H1 (cell line): Measurements from ENCODE around the gene PAX8. TPM values are rescaled to one million over a fixed set of nuclear protein-coding genes. Genes with fewer than 3 reads are reported as not detected.

ENCODE experiments used
- CTCF ChIA-PET: fragments of 300-600 bp; sonication (Branson Sonifier 250); formaldehyde crosslinking; loops from one replicate; lab custom pipeline; 2021; ENCODE audit not compliant: partially characterized antibody; lab: Charles Lee
- POLR2A ChIA-PET: fragments of 300-600 bp; sonication (Branson Sonifier 250); formaldehyde crosslinking; loops from one replicate; lab custom pipeline; 2021; ENCODE audit warnings: inconsistent platforms; ENCODE audit not compliant: partially characterized antibody; lab: Charles Lee
- DNase-seq, 2 experiments: peaks; one replicate each; pipeline versions ENCODE4 v3.0.0 to v3.0.0-alpha.2; 2010 to 2022; ENCODE audit warnings: low spot score in 2 of 2, low read depth in 1 of 2, mixed read lengths in 1 of 2
- FAIRE-seq: peaks from 2 replicates; lab custom pipeline; 2011; peaks lifted over from hg19 to GRCh38; lab: Jason Lieb, UNC
- H2AFZ ChIP-seq: 2 replicates; pipeline ENCODE4 v1.8.1; 2012; ENCODE audit warnings: low read length, inconsistent platforms
- H2AK5ac ChIP-seq: 2 replicates; pipeline ENCODE4 v1.6.1; 2013; ENCODE audit warnings: low read depth, low read length
- H2BK120ac ChIP-seq: replicated peaks from 2 replicates; pipeline ENCODE3; 2013; ENCODE audit warnings: low read depth, low read length, inconsistent platforms
- H2BK12ac ChIP-seq: 2 replicates; pipeline ENCODE4 v1.6.1; 2013; ENCODE audit warnings: low read depth, low read length
- H2BK15ac ChIP-seq: 2 replicates; pipeline ENCODE4 v1.6.1; 2013; ENCODE audit warnings: low read length
- H2BK20ac ChIP-seq: 2 replicates; pipeline ENCODE4 v1.6.1; 2013; ENCODE audit warnings: low read length
- H2BK5ac ChIP-seq: 2 replicates; pipeline ENCODE4 v1.6.1; 2013; ENCODE audit warnings: low read depth, low read length
- H3K14ac ChIP-seq: 2 replicates; pipeline ENCODE4 v1.6.1; 2013; ENCODE audit warnings: inconsistent platforms; ENCODE audit not compliant: insufficient read length
- H3K18ac ChIP-seq: 2 replicates; pipeline ENCODE4 v1.6.1; 2013; ENCODE audit warnings: low read length; ENCODE audit errors: extremely low read depth
- H3K23ac ChIP-seq: 2 replicates; pipeline ENCODE4 v1.6.1; 2013; ENCODE audit warnings: inconsistent platforms; ENCODE audit not compliant: insufficient read length
- H3K23me2 ChIP-seq: 2 replicates; pipeline ENCODE4 v1.6.1; 2013; ENCODE audit warnings: low read depth, low read length
- H3K27ac ChIP-seq: 2 replicates; pipeline ENCODE4 v1.6.1; 2011; ENCODE audit warnings: low read depth, low read length, inconsistent platforms
- H3K27me3 ChIP-seq, 4 experiments: replicated peaks in 1 of 4; 1 replicate in 1 of 4; 2 replicates in 3 of 4; pipeline versions ENCODE4 v1.6.1 to v1.8.1; 2011 to 2013; ENCODE audit warnings: low read length in 3 of 4, mild to moderate bottlenecking in 3 of 4, inconsistent platforms in 2 of 4, mixed read lengths in 2 of 4, moderate library complexity in 1 of 4; ENCODE audit not compliant: control insufficient read depth in 3 of 4, insufficient read depth in 3 of 4; ENCODE audit errors: extremely low read depth in 1 of 4
- H3K36me3 ChIP-seq, 4 experiments: 2 replicates each; pipeline versions ENCODE4 v1.6.1 to v1.8.1; 2011 to 2013; ENCODE audit warnings: mild to moderate bottlenecking in 4 of 4, low read length in 3 of 4, moderate library complexity in 2 of 4, control low read depth in 1 of 4, inconsistent platforms in 1 of 4; ENCODE audit not compliant: insufficient read depth in 4 of 4, control insufficient read depth in 2 of 4
- H3K4ac ChIP-seq: replicated peaks from 2 replicates; pipeline ENCODE3; 2013; ENCODE audit warnings: low read length, low read depth, mixed read lengths, inconsistent platforms; ENCODE audit not compliant: insufficient read length
- H3K4me1 ChIP-seq, 4 experiments: replicated peaks in 1 of 4; 1 replicate in 1 of 4; 2 replicates in 3 of 4; pipeline versions ENCODE4 v1.6.1 to v1.8.1; 2011 to 2013; ENCODE audit warnings: low read length in 3 of 4, inconsistent platforms in 2 of 4, mixed read lengths in 1 of 4; ENCODE audit not compliant: insufficient read depth in 4 of 4, control insufficient read depth in 3 of 4
- H3K4me2 ChIP-seq, 2 experiments: 2 replicates each; pipeline versions ENCODE4 v1.6.1 to v1.8.1; 2011 to 2013; ENCODE audit warnings: low read depth in 2 of 2, low read length in 2 of 2, control low read depth in 1 of 2, inconsistent platforms in 1 of 2, mild to moderate bottlenecking in 1 of 2; ENCODE audit not compliant: insufficient read depth in 1 of 2
- H3K4me3 ChIP-seq, 4 experiments: fragments of 200-600, 300-600 bp in 1 of 4; sonication (generic), shearing (Covaris generic), sonication (Bioruptor Twin) in 1 of 4; 2 replicates each; pipeline versions ENCODE4 v1.5.1 to v1.8.1; 2011 to 2016; ENCODE audit warnings: low read length in 4 of 4, low read depth in 3 of 4, control low read depth in 2 of 4, inconsistent platforms in 2 of 4, mild to moderate bottlenecking in 2 of 4, mixed read lengths in 1 of 4, moderate library complexity in 1 of 4; ENCODE audit not compliant: insufficient read depth in 2 of 4; ENCODE audit errors: extremely low read depth in 1 of 4
- H3K56ac ChIP-seq: replicated peaks from 2 replicates; pipeline ENCODE3; 2013; ENCODE audit warnings: low read depth, mild to moderate bottlenecking, mixed read lengths, low read length, inconsistent platforms; ENCODE audit not compliant: insufficient read length
- H3K79me1 ChIP-seq: 2 replicates; pipeline ENCODE4 v1.6.1; 2013; ENCODE audit warnings: low read depth, low read length, control low read depth
- H3K79me2 ChIP-seq, 2 experiments: 2 replicates each; pipeline versions ENCODE4 v1.6.1 to v1.8.1; 2012 to 2013; ENCODE audit warnings: low read length in 2 of 2, mild to moderate bottlenecking in 2 of 2, inconsistent platforms in 1 of 2; ENCODE audit not compliant: insufficient read depth in 2 of 2, control insufficient read depth in 1 of 2
- H3K9ac ChIP-seq, 4 experiments: replicated peaks in 1 of 4; 1 replicate in 1 of 4; 2 replicates in 3 of 4; pipeline versions ENCODE4 v1.6.1 to v1.8.1; 2011 to 2013; ENCODE audit warnings: low read depth in 3 of 4, low read length in 3 of 4, control low read depth in 2 of 4, mild to moderate bottlenecking in 2 of 4, moderate library complexity in 2 of 4, inconsistent platforms in 1 of 4; ENCODE audit errors: extremely low read depth in 1 of 4
- H3K9me3 ChIP-seq, 2 experiments: 2 replicates each; pipeline versions ENCODE4 v1.6.1 to v1.8.1; 2012 to 2013; ENCODE audit warnings: mild to moderate bottlenecking in 2 of 2, moderate library complexity in 2 of 2, control low read depth in 1 of 2, inconsistent platforms in 1 of 2, low read depth in 1 of 2, low read length in 1 of 2, mixed read lengths in 1 of 2; ENCODE audit not compliant: insufficient read depth in 2 of 2
- H4K20me1 ChIP-seq, 2 experiments: replicated peaks in 1 of 2; 2 replicates each; pipeline versions ENCODE3 to v1.8.1; 2011 to 2013; ENCODE audit warnings: inconsistent platforms in 2 of 2, low read length in 2 of 2, mild to moderate bottlenecking in 1 of 2; ENCODE audit not compliant: insufficient read depth in 2 of 2, control insufficient read depth in 1 of 2
- H4K5ac ChIP-seq: 2 replicates; pipeline ENCODE4 v1.6.1; 2013; ENCODE audit warnings: low read length, low read depth, mixed read lengths, inconsistent platforms; ENCODE audit not compliant: insufficient read length
- H4K8ac ChIP-seq: 2 replicates; pipeline ENCODE4 v1.8.0; 2013; ENCODE audit warnings: mild to moderate bottlenecking, moderate library complexity, low read length, inconsistent platforms; ENCODE audit not compliant: insufficient read depth; ENCODE audit errors: extremely low read depth
- H4K91ac ChIP-seq: replicated peaks from 2 replicates; pipeline ENCODE3; 2013; ENCODE audit warnings: low read length, mixed read lengths, inconsistent platforms; ENCODE audit not compliant: insufficient read length
- CBX5 ChIP-seq: fragments of 300-800, 300-1000 bp; sonication (generic); IDR thresholded peaks from 2 replicates; pipeline ENCODE4 v1.7.1; 2016; ENCODE audit warnings: antibody characterized with exemption, low read length, low read depth
- CHD1 ChIP-seq: IDR thresholded peaks from 2 replicates; pipeline ENCODE4 v1.6.1; 2012; ENCODE audit warnings: low read depth, low read length, improper control_type of control experiment
- E2F6 ChIP-seq: IDR thresholded peaks from 2 replicates; pipeline ENCODE4 v1.6.1; 2012; ENCODE audit warnings: inconsistent platforms
- GABPA ChIP-seq: IDR thresholded peaks from 2 replicates; pipeline ENCODE4 v1.6.1; 2011; ENCODE audit warnings: mild to moderate bottlenecking, low read length, moderate library complexity, borderline replicate concordance; ENCODE audit not compliant: insufficient read depth
- GTF2F1 ChIP-seq: IDR thresholded peaks from 2 replicates; pipeline ENCODE4 v1.6.1; 2012; ENCODE audit warnings: low read depth, low read length, improper control_type of control experiment, borderline replicate concordance
- JUN ChIP-seq: IDR thresholded peaks from 2 replicates; pipeline ENCODE4 v1.6.1; 2011; ENCODE audit warnings: low read depth, mild to moderate bottlenecking, improper control_type of control experiment, low read length
- JUND ChIP-seq: IDR thresholded peaks from 2 replicates; pipeline ENCODE4 v1.6.1; 2011; ENCODE audit warnings: mild to moderate bottlenecking, improper control_type of control experiment, low read length
- NRF1 ChIP-seq: IDR thresholded peaks from 2 replicates; pipeline ENCODE4 v1.6.1; 2011; ENCODE audit warnings: mild to moderate bottlenecking, low read depth, low read length, improper control_type of control experiment
- SIN3A ChIP-seq, 2 experiments: IDR thresholded peaks in 1 of 2; conservative IDR thresholded peaks in 1 of 2; 2 replicates each; pipeline ENCODE4 v1.6.1; 2011 to 2012; ENCODE audit warnings: low read length in 2 of 2, improper control_type of control experiment in 1 of 2, low read depth in 1 of 2, mild to moderate bottlenecking in 1 of 2
- TCF12 ChIP-seq: IDR thresholded peaks from 2 replicates; pipeline ENCODE4 v1.6.1; 2011; ENCODE audit warnings: low read depth, mild to moderate bottlenecking, low read length
- YY1 ChIP-seq: IDR thresholded peaks from 2 replicates; pipeline ENCODE4 v1.6.1; 2011; ENCODE audit warnings: low read depth, mild to moderate bottlenecking, low read length
- ZNF274 ChIP-seq: IDR thresholded peaks from 2 replicates; pipeline ENCODE4 v1.7.0; 2012; ENCODE audit warnings: low read length, borderline replicate concordance; ENCODE audit errors: extremely low read depth
- polyA plus RNA-seq, 7 experiments: library from polyadenylated mRNA; depleted of rRNA in 3 of 7; stranded (reverse) in 5 of 7; unstranded in 2 of 7; fragments of >200 nt in 5 of 7; fragments of 200-250 nt in 2 of 7; gene quantifications; 1 replicate in 5 of 7; 2 replicates in 1 of 7; 4 replicates in 1 of 7; pipeline versions ENCODE4 v1.2.1 to v1.2.3, GENCODE V29; 2011 to 2013; ENCODE audit warnings: missing spikeins in 2 of 7, mixed read lengths in 2 of 7
- total RNA-seq: library from RNA; stranded (reverse); fragmentation: NEBNext Ultra II Directional; extraction: Animal tissue kit (Norgen Biotek cat#: 25700); gene quantifications from 2 replicates; pipeline ENCODE4 v1.2.1, GENCODE V29; 2021
- TF ChIP-seq, protein P1 (sequence below): IDR thresholded peaks from 2 replicates; pipeline ENCODE4 v1.6.1; 2011; ENCODE audit warnings: low read length, improper control_type of control experiment

The PAX8 gene
- total and polyA plus RNA-seq, 2 of the 8 experiments (the other 6 are each of a cell fraction or from before 2014, with no cell fraction given), result 0.02 TPM; not detected in 1

- H3K4me3 ChIP-seq, result no peak overlapping the region
- H3K4me1 ChIP-seq, result no peaks in the 10 kb centered on the region; a peak in 3 of 7 replicates
- no peak overlapping the region for H3K27ac ChIP-seq
- no peak overlapping the region for H2BK12ac ChIP-seq
- no peak overlapping the region for H4K91ac ChIP-seq
- no peak overlapping the region for H3K4ac ChIP-seq
- H3K27me3 ChIP-seq, result no peaks in the 10 kb centered on the region
- no peak overlapping the region for H3K56ac ChIP-seq
- no peak overlapping the region for H3K23ac ChIP-seq
- no peaks in the 10 kb centered on the region for H4K20me1 ChIP-seq
- H3K14ac ChIP-seq, result no peak overlapping the region
- H3K36me3 ChIP-seq, result no peaks in the 10 kb centered on the region
- H3K79me2 ChIP-seq, result no peaks in the 10 kb centered on the region
- H2BK20ac ChIP-seq, result no peak overlapping the region
- TF ChIP-seq NRF1 (no peak), GTF2F1 (no peak), GABPA (no peak), YY1 (no peak), CHD1 (no peak), JUN (no peak), ZNF274 (no peak), E2F6 (no peak), JUND (no peak), TCF12 (no peak), CBX5 (no peak), SIN3A (conservative IDR thresholded peaks at IDR 0.05 in 1 of 2, IDR thresholded peaks at IDR 0.05 in 1 of 2; ENCODE audit: low read depth in 1 of 2, low read length in 2 of 2) (no peak)
- TF ChIP-seq, protein P1, sequence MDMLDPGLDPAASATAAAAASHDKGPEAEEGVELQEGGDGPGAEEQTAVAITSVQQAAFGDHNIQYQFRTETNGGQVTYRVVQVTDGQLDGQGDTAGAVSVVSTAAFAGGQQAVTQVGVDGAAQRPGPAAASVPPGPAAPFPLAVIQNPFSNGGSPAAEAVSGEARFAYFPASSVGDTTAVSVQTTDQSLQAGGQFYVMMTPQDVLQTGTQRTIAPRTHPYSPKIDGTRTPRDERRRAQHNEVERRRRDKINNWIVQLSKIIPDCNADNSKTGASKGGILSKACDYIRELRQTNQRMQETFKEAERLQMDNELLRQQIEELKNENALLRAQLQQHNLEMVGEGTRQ, result no peak
- TF ChIP-seq, all 59 proteins: peak for 0
- Histone ChIP-seq H2BK15ac (no peak overlapping the region), H3K9me3 (no peaks in the 10 kb centered on the region), H3K4me2 (no peak overlapping the region), H4K8ac (no peak overlapping the region), H2BK120ac (no peak overlapping the region), H2BK5ac (no peak overlapping the region), H3K9ac (no peak overlapping the region), H3K23me2 (peaks cover 2% of the 10 kb centered on the region; the same call in 1 of the 2 replicates), H3K79me1 (no peaks in the 10 kb centered on the region), H2AFZ (no peak overlapping the region), H2AK5ac (no peak overlapping the region), H4K5ac (no peak overlapping the region), H3K18ac (no peak overlapping the region)
- DNase-seq (no peak), FAIRE-seq (no peak)
- ChIA-PET POLR2A (interaction anchor here (2.4 kb wide), 1 partner anchor 9 kb away, joined by 7 read pairs; no protein-coding TSS in a partner anchor), CTCF (interaction anchor here (0.6 to 16.5 kb wide), 23 partner anchors 9 to 186 kb away, joined by 3 to 253 read pairs (median 20); partner anchors contain the start of gene PSD4)
Measured at GRCh38 chr2:113203217-113203530, 75.5 kb downstream of the PAX8 start.
